Left lung (tissue), 10 donors: ENCODE results near the gene PTK7. TPM values are rescaled to one million over a fixed set of nuclear protein-coding genes. Genes with fewer than 3 reads are reported as not detected.

Source experiments
- ATAC-seq: fragments of 200-7000 bp; cut with Tn5 transposase; one replicate; pipeline ENCODE4 v1.9.1; 2020; ENCODE audit warnings: moderate library complexity
- DNase-seq, 4 donors: peaks; one replicate each; pipeline ENCODE4 v3.0.0-alpha.2; 2013 to 2020
- H3K27ac ChIP-seq, 2 donors: fragments of 200-600 bp; sonication (generic) in 1 of 2; one replicate each; pipeline versions ENCODE4 v1.5.0 to v1.8.0; 2020 to 2021
- H3K27me3 ChIP-seq, 2 donors: fragments of 200-600 bp; sonication (generic) in 1 of 2; one replicate each; pipeline versions ENCODE4 v1.5.0 to v1.8.0; 2020 to 2021
- H3K36me3 ChIP-seq, 2 donors: fragments of 200-600 bp; sonication (generic) in 1 of 2; one replicate each; pipeline versions ENCODE4 v1.5.0 to v1.8.0; 2020 to 2021
- H3K4me1 ChIP-seq, 2 donors: fragments of 200-600 bp; one replicate each; pipeline ENCODE4 v1.8.0; 2021
- H3K4me3 ChIP-seq, 2 donors: fragments of 200-600 bp; sonication (generic) in 1 of 2; one replicate each; pipeline versions ENCODE4 v1.5.0 to v1.8.0; 2020 to 2021; ENCODE audit warnings: mild to moderate bottlenecking in 1 of 2
- H3K9me3 ChIP-seq, 2 donors: fragments of 200-600 bp; sonication (generic) in 1 of 2; one replicate each; pipeline versions ENCODE4 v1.5.0 to v1.8.0; 2020 to 2021
- CTCF ChIP-seq, 2 donors: fragments of 200-600 bp; sonication (generic) in 1 of 2; IDR thresholded peaks; one replicate each; pipeline versions ENCODE4 v1.5.0 to v1.8.0; 2021; ENCODE audit warnings: antibody characterized with exemption in 2 of 2
- intact Hi-C, 2 donors: fragments of 100-400 bp; cut with DNase I; formaldehyde crosslinking; loops; one replicate each; pipeline versions ENCODE4 v1.11.2 to v1.14.2; 2022
- polyA plus RNA-seq, 6 donors: library from polyadenylated mRNA; unstranded; fragments of 120-200 nt; gene quantifications; one replicate each; pipeline ENCODE4 v1.2.1, GENCODE V29; 2013; ENCODE audit not compliant: insufficient read length in 6 of 6
- total RNA-seq, 2 donors: library from RNA; stranded (reverse); fragmentation: NEBNext Ultra II Directional; extraction: Animal tissue kit (Norgen Biotek cat#: 25700); gene quantifications; one replicate each; pipeline ENCODE4 v1.2.1, GENCODE V29; 2021
- donor health status: DM: no; HTN: yes; CAD: no.
- donor health status: DM: no; HTN: no; CAD: no.

PTK7 gene
- total and polyA plus RNA-seq, 8 donors, result 89.2 to 312 (median 284) TPM

GRCh38 chr6:43186019-43186418 lies 109.9 kb downstream of the PTK7 start:
- no peak for TF ChIP-seq CTCF (IDR thresholded peaks at IDR 0.05)
- no peaks in the 10 kb centered on the region for H3K9me3 ChIP-seq
- ATAC-seq (no peak), DNase-seq (no peak)
- intact Hi-C loops, result no loop called here
- no peaks in the 10 kb centered on the region for H3K27me3 ChIP-seq
- peaks cover 0 to 53% of the 10 kb centered on the region in 2 donors for H3K36me3 ChIP-seq
- peaks cover 10 to 24% of the 10 kb centered on the region in 2 donors for H3K4me1 ChIP-seq
- H3K27ac ChIP-seq, result no peak overlapping the region
- no peak overlapping the region for H3K4me3 ChIP-seq

- no peak overlapping the region for H3K27ac ChIP-seq
- no peak for TF ChIP-seq CTCF (IDR thresholded peaks at IDR 0.05)
- H3K36me3 ChIP-seq, result peaks cover 0 to 53% of the 10 kb centered on the region in 2 donors
- ATAC-seq (no peak), DNase-seq (no peak)
- intact Hi-C loops, result no loop called here
- no peaks in the 10 kb centered on the region for H3K9me3 ChIP-seq
- H3K4me1 ChIP-seq, result peaks cover 7 to 18% of the 10 kb centered on the region in 2 donors
- H3K4me3 ChIP-seq, result no peak overlapping the region
- no peaks in the 10 kb centered on the region for H3K27me3 ChIP-seq
Observed at GRCh38 chr6:43186706-43187105, 110.6 kb downstream of the PTK7 start.

GRCh38 chr6:43187821-43188220 lies 111.7 kb downstream of the PTK7 start:
- intact Hi-C loops, result no loop called here
- DNase-seq (no peak), ATAC-seq (no peak)
- no peak for TF ChIP-seq CTCF (IDR thresholded peaks at IDR 0.05)
- no peak overlapping the region for H3K4me3 ChIP-seq
- no peaks in the 10 kb centered on the region for H3K27me3 ChIP-seq
- peaks cover 0 to 64% of the 10 kb centered on the region in 2 donors for H3K36me3 ChIP-seq
- no peaks in the 10 kb centered on the region for H3K9me3 ChIP-seq
- H3K4me1 ChIP-seq, result peaks cover 4 to 11% of the 10 kb centered on the region in 2 donors
- no peak overlapping the region for H3K27ac ChIP-seq

- H3K9me3 ChIP-seq, result no peaks in the 10 kb centered on the region
- TF ChIP-seq CTCF (IDR thresholded peaks at IDR 0.05), result no peak
- H3K4me1 ChIP-seq, result peaks cover 0 to 5% of the 10 kb centered on the region in 2 donors
- peaks cover 0 to 70% of the 10 kb centered on the region in 2 donors for H3K36me3 ChIP-seq
- H3K4me3 ChIP-seq, result no peak overlapping the region
- no peak for DNase-seq
- no peaks in the 10 kb centered on the region for H3K27me3 ChIP-seq
- intact Hi-C loops, result no loop called here
- no peak overlapping the region for H3K27ac ChIP-seq
- no peak for ATAC-seq
Observed at GRCh38 chr6:43188426-43188825, 112.3 kb downstream of the PTK7 start.

- H3K27me3 ChIP-seq, result no peaks in the 10 kb centered on the region
- no peaks in the 10 kb centered on the region for H3K4me1 ChIP-seq
- no peak overlapping the region for H3K4me3 ChIP-seq
- no peaks in the 10 kb centered on the region for H3K9me3 ChIP-seq
- TF ChIP-seq CTCF (IDR thresholded peaks at IDR 0.05), result no peak
- DNase-seq, result no peak
- no peak overlapping the region for H3K27ac ChIP-seq
- peaks cover 0 to 77% of the 10 kb centered on the region in 2 donors for H3K36me3 ChIP-seq
- intact Hi-C loops, result no loop called here
- no peak for ATAC-seq
Observed at GRCh38 chr6:43189776-43190304, 113.7 kb downstream of the PTK7 start.
